Measurements from ENCODE around the gene TMEM243.

TMEM243 gene

GRCh38 chr7:87202208-87202607 is 17.3 kb downstream of the TMEM243 start:
- no peak for DNase-seq (ENCODE audit: low read depth)
- no peak overlapping the region for H3K4me3 ChIP-seq (ENCODE audit: low read length)

GRCh38 chr7:87199700-87200450 is 19.7 kb downstream of the TMEM243 start:
- DNase-seq (ENCODE audit: low read depth), result no peak
- no peak for TF ChIP-seq CTCF (conservative IDR thresholded peaks at IDR 0.05; ENCODE audit: low read depth, low read length)
- H3K4me3 ChIP-seq (ENCODE audit: low read length), result no peak overlapping the region

More at GRCh38 chr7:87202208-87202607, 17.3 kb downstream of the TMEM243 start:
- TF ChIP-seq CTCF (conservative IDR thresholded peaks at IDR 0.05; ENCODE audit: low read depth, low read length), result no peak

- no peak for TF ChIP-seq CTCF (conservative IDR thresholded peaks at IDR 0.05; ENCODE audit: low read depth, low read length)
- H3K4me3 ChIP-seq (ENCODE audit: low read length), result no peak overlapping the region
- DNase-seq (ENCODE audit: low read depth), result no peak
These were observed 20.3 kb downstream of the TMEM243 start for GRCh38 chr7:87199241-87199640.

GRCh38 chr7:87193912-87194311 is 25.6 kb downstream of the TMEM243 start:
- H3K4me3 ChIP-seq (ENCODE audit: low read length), result no peak overlapping the region
- DNase-seq (ENCODE audit: low read depth), result no peak
- TF ChIP-seq CTCF (conservative IDR thresholded peaks at IDR 0.05; ENCODE audit: low read depth, low read length), result no peak

- no peak for DNase-seq (ENCODE audit: low read depth)
- no peak for TF ChIP-seq CTCF (conservative IDR thresholded peaks at IDR 0.05; ENCODE audit: low read depth, low read length)
- no peak overlapping the region for H3K4me3 ChIP-seq (ENCODE audit: low read length)
These were observed 26.6 kb downstream of the TMEM243 start for GRCh38 chr7:87192784-87193487.

- H3K4me3 ChIP-seq (ENCODE audit: low read length), result no peak overlapping the region
- no peak for TF ChIP-seq CTCF (conservative IDR thresholded peaks at IDR 0.05; ENCODE audit: low read depth, low read length)
- DNase-seq (ENCODE audit: low read depth), result no peak
These were observed 28.7 kb downstream of the TMEM243 start for GRCh38 chr7:87190783-87191182.

GRCh38 chr7:87188930-87189329 is 30.6 kb downstream of the TMEM243 start:
- TF ChIP-seq CTCF (conservative IDR thresholded peaks at IDR 0.05; ENCODE audit: low read depth, low read length), result no peak
- no peak overlapping the region for H3K4me3 ChIP-seq (ENCODE audit: low read length)
- no peak for DNase-seq (ENCODE audit: low read depth)

All from retinal pigment epithelial cell (primary cell).